Left lung (tissue), 10 donors: ENCODE measurements around the gene DBNDD2. TPM values are rescaled to one million over a fixed set of nuclear protein-coding genes. Genes with fewer than 3 reads are reported as not detected.

ENCODE experiments used
- ATAC-seq: fragments of 200-7000 bp; cut with Tn5 transposase; one replicate; pipeline ENCODE4 v1.9.1; 2020; ENCODE audit warnings: moderate library complexity
- DNase-seq, 4 donors: peaks; one replicate each; pipeline ENCODE4 v3.0.0-alpha.2; 2013 to 2020
- H3K27ac ChIP-seq, 2 donors: fragments of 200-600 bp; sonication (generic) in 1 of 2; one replicate each; pipeline versions ENCODE4 v1.5.0 to v1.8.0; 2020 to 2021
- H3K27me3 ChIP-seq, 2 donors: fragments of 200-600 bp; sonication (generic) in 1 of 2; one replicate each; pipeline versions ENCODE4 v1.5.0 to v1.8.0; 2020 to 2021
- H3K36me3 ChIP-seq, 2 donors: fragments of 200-600 bp; sonication (generic) in 1 of 2; one replicate each; pipeline versions ENCODE4 v1.5.0 to v1.8.0; 2020 to 2021
- H3K4me1 ChIP-seq, 2 donors: fragments of 200-600 bp; one replicate each; pipeline ENCODE4 v1.8.0; 2021
- H3K4me3 ChIP-seq, 2 donors: fragments of 200-600 bp; sonication (generic) in 1 of 2; one replicate each; pipeline versions ENCODE4 v1.5.0 to v1.8.0; 2020 to 2021; ENCODE audit warnings: mild to moderate bottlenecking in 1 of 2
- H3K9me3 ChIP-seq, 2 donors: fragments of 200-600 bp; sonication (generic) in 1 of 2; one replicate each; pipeline versions ENCODE4 v1.5.0 to v1.8.0; 2020 to 2021
- CTCF ChIP-seq, 2 donors: fragments of 200-600 bp; sonication (generic) in 1 of 2; IDR thresholded peaks; one replicate each; pipeline versions ENCODE4 v1.5.0 to v1.8.0; 2021; ENCODE audit warnings: antibody characterized with exemption in 2 of 2
- intact Hi-C, 2 donors: fragments of 100-400 bp; cut with DNase I; formaldehyde crosslinking; loops; one replicate each; pipeline versions ENCODE4 v1.11.2 to v1.14.2; 2022
- microRNA-seq, 2 donors: library from miRNA; unstranded; fragments of <30 nt; microRNA quantifications; one replicate each; pipeline ENCODE4, GENCODE V29; 2019
- polyA plus RNA-seq, 6 donors: library from polyadenylated mRNA; unstranded; fragments of 120-200 nt; gene quantifications; one replicate each; pipeline ENCODE4 v1.2.1, GENCODE V29; 2013; ENCODE audit not compliant: insufficient read length in 6 of 6
- total RNA-seq, 2 donors: library from RNA; stranded (reverse); fragmentation: NEBNext Ultra II Directional; extraction: Animal tissue kit (Norgen Biotek cat#: 25700); gene quantifications; one replicate each; pipeline ENCODE4 v1.2.1, GENCODE V29; 2021
- donor health status: DM: no; HTN: yes; CAD: no.
- donor health status: DM: no; HTN: no; CAD: no.

DBNDD2 gene
- total and polyA plus RNA-seq, 8 donors = 18.9 to 66.4 (median 21.8) TPM

GRCh38 chr20:45456632-45457031 is 48.5 kb downstream of the DBNDD2 start:
- no peaks in the 10 kb centered on the region for H3K36me3 ChIP-seq
- H3K27ac ChIP-seq = no peak overlapping the region
- H3K4me1 ChIP-seq = no peaks in the 10 kb centered on the region
- no peaks in the 10 kb centered on the region for H3K9me3 ChIP-seq
- intact Hi-C loops = no loop called here
- no peak overlapping the region for H3K4me3 ChIP-seq
- ATAC-seq (peak; percentile 89), DNase-seq (no peak)
- no peaks in the 10 kb centered on the region for H3K27me3 ChIP-seq
- TF ChIP-seq CTCF (IDR thresholded peaks at IDR 0.05) = peak; percentile 19 to 21

- ATAC-seq = no peak
- H3K4me3 ChIP-seq = no peak overlapping the region
- no peak for DNase-seq
- H3K4me1 ChIP-seq = no peaks in the 10 kb centered on the region
- H3K36me3 ChIP-seq = no peaks in the 10 kb centered on the region
- no peaks in the 10 kb centered on the region for H3K9me3 ChIP-seq
- intact Hi-C loops = no loop called here
- peaks cover 0 to 7% of the 10 kb centered on the region in 2 donors for H3K27me3 ChIP-seq
- no peak overlapping the region for H3K27ac ChIP-seq
- no peak for TF ChIP-seq CTCF (IDR thresholded peaks at IDR 0.05)
Measured at GRCh38 chr20:45459606-45460005, 51.5 kb downstream of the DBNDD2 start.

Small RNA genes lying within 50 kb of the gene (microRNA-seq; reads per million reads assigned to microRNA genes)
- 0.14 to 0.67 reads per million in 2 donors for gene MIR6812

Other genes with a start within 250 kb of the DBNDD2 start
- gene PI3, start 233.4 kb upstream of the DBNDD2 start, total RNA-seq = 100 to 1,000 TPM in 1 of 2 donors, 1 to 10 TPM in 1; 1.4 to 165 TPM
- gene PI3, start 233.4 kb upstream of the DBNDD2 start, polyA plus RNA-seq = under 1 TPM in 1 of 6 donors, not detected in 5; 0.25 TPM
- gene SEMG1, start 201.3 kb upstream of the DBNDD2 start, total RNA-seq = under 1 TPM in 1 of 2 donors, not detected in 1; 0.31 TPM
- not detected for gene SEMG1, start 201.3 kb upstream of the DBNDD2 start, polyA plus RNA-seq
- not detected for gene SEMG2, start 186.9 kb upstream of the DBNDD2 start, total RNA-seq
- not detected for gene SEMG2, start 186.9 kb upstream of the DBNDD2 start, polyA plus RNA-seq
- gene SLPI, start 153.7 kb upstream of the DBNDD2 start, total RNA-seq = 100 to 1,000 TPM; 496 to 672 TPM
- 1 to 10 TPM; 1.9 to 5.8 (median 4.1) TPM for gene SLPI, start 153.7 kb upstream of the DBNDD2 start, polyA plus RNA-seq
- gene RBPJL, start 101.4 kb upstream of the DBNDD2 start, total RNA-seq = not detected
- gene RBPJL, start 101.4 kb upstream of the DBNDD2 start, polyA plus RNA-seq = not detected
- under 1 TPM in 1 of 2 donors, not detected in 1; 0.23 TPM for gene MATN4, start 100.0 kb upstream of the DBNDD2 start, total RNA-seq
- under 1 TPM in 3 of 6 donors, not detected in 3; 0.07 to 0.14 (median 0.11) TPM for gene MATN4, start 100.0 kb upstream of the DBNDD2 start, polyA plus RNA-seq
- gene SDC4, start 59.9 kb upstream of the DBNDD2 start, total RNA-seq = 100 to 1,000 TPM; 199 to 329 TPM
- gene SDC4, start 59.9 kb upstream of the DBNDD2 start, polyA plus RNA-seq = 100 to 1,000 TPM; 183 to 284 (median 206) TPM
- 10 to 100 TPM; 44.3 to 48.8 TPM for gene SYS1, start 45.1 kb upstream of the DBNDD2 start, total RNA-seq
- 10 to 100 TPM; 20.8 to 27.3 (median 23.1) TPM for gene SYS1, start 45.1 kb upstream of the DBNDD2 start, polyA plus RNA-seq
- under 1 TPM in 1 of 2 donors, not detected in 1; 0.44 TPM for gene TP53TG5, start 30.0 kb upstream of the DBNDD2 start, total RNA-seq
- gene TP53TG5, start 30.0 kb upstream of the DBNDD2 start, polyA plus RNA-seq = 1 to 10 TPM in 5 of 6 donors, under 1 TPM in 1; 1.00 to 2.0 (median 1.6) TPM
- 10 to 100 TPM; 85.7 to 90.9 TPM for gene PIGT, start 7.9 kb downstream of the DBNDD2 start, total RNA-seq
- 10 to 100 TPM; 72.8 to 96.7 (median 79.9) TPM for gene PIGT, start 7.9 kb downstream of the DBNDD2 start, polyA plus RNA-seq
- 100 to 1,000 TPM; 232 to 258 TPM for gene WFDC2, start 61.5 kb downstream of the DBNDD2 start, total RNA-seq
- 10 to 100 TPM; 28.7 to 40.9 (median 33.6) TPM for gene WFDC2, start 61.5 kb downstream of the DBNDD2 start, polyA plus RNA-seq
- not detected for gene SPINT3, start 107.3 kb downstream of the DBNDD2 start, total RNA-seq
- gene SPINT3, start 107.3 kb downstream of the DBNDD2 start, polyA plus RNA-seq = not detected
- not detected for gene WFDC6, start 131.2 kb downstream of the DBNDD2 start, total RNA-seq
- gene WFDC6, start 131.2 kb downstream of the DBNDD2 start, polyA plus RNA-seq = not detected
- gene EPPIN, start 139.1 kb downstream of the DBNDD2 start, total RNA-seq = not detected
- gene EPPIN, start 139.1 kb downstream of the DBNDD2 start, polyA plus RNA-seq = under 1 TPM; 0.10 to 0.37 (median 0.20) TPM
- gene WFDC8, start 171.0 kb downstream of the DBNDD2 start, total RNA-seq = not detected
- under 1 TPM in 1 of 6 donors, not detected in 5; 0.28 TPM for gene WFDC8, start 171.0 kb downstream of the DBNDD2 start, polyA plus RNA-seq
- not detected for gene WFDC10A, start 221.4 kb downstream of the DBNDD2 start, total RNA-seq
- not detected for gene WFDC10A, start 221.4 kb downstream of the DBNDD2 start, polyA plus RNA-seq
- not detected for gene WFDC9, start 223.0 kb downstream of the DBNDD2 start, total RNA-seq
- not detected for gene WFDC9, start 223.0 kb downstream of the DBNDD2 start, polyA plus RNA-seq